Bronchial epithelial cell (primary cell): ENCODE results near the gene DSCAM. TPM values are rescaled to one million over a fixed set of nuclear protein-coding genes. Genes with fewer than 3 reads are reported as not detected.

Experiments used
- DNase-seq: peaks from one replicate; pipeline ENCODE4 v3.0.0-alpha.2; 2010; ENCODE audit warnings: low read depth
- FAIRE-seq: peaks from 2 replicates; lab custom pipeline; 2011; peaks lifted over from hg19 to GRCh38; lab: Jason Lieb, UNC
- H3K27me3 ChIP-seq: 2 replicates; pipeline ENCODE4 v1.5.1; 2011; ENCODE audit warnings: low read length; ENCODE audit not compliant: control insufficient read depth, insufficient read depth
- H3K36me3 ChIP-seq: 2 replicates; pipeline ENCODE4 v1.5.1; 2011; ENCODE audit warnings: low read length; ENCODE audit not compliant: control insufficient read depth, insufficient read depth
- H3K4me3 ChIP-seq: 2 replicates; pipeline ENCODE4 v1.5.1; 2011; ENCODE audit warnings: mild to moderate bottlenecking, low read depth, low read length, control low read depth
- total RNA-seq: library from RNA; depleted of rRNA; stranded (reverse); fragments of >200 nt; gene quantifications from 2 replicates; pipeline ENCODE4 v1.2.1, GENCODE V29; 2014
- TF ChIP-seq, protein P1 (sequence below): IDR thresholded peaks from 2 replicates; pipeline ENCODE4 v1.5.1; 2011; ENCODE audit warnings: mild to moderate bottlenecking, moderate library complexity, low read length, control low read depth, inconsistent platforms; ENCODE audit not compliant: insufficient read depth, severe bottlenecking

The DSCAM gene
- total RNA-seq, 1 donor from 2014 or later: 0.53 TPM

DNA sequence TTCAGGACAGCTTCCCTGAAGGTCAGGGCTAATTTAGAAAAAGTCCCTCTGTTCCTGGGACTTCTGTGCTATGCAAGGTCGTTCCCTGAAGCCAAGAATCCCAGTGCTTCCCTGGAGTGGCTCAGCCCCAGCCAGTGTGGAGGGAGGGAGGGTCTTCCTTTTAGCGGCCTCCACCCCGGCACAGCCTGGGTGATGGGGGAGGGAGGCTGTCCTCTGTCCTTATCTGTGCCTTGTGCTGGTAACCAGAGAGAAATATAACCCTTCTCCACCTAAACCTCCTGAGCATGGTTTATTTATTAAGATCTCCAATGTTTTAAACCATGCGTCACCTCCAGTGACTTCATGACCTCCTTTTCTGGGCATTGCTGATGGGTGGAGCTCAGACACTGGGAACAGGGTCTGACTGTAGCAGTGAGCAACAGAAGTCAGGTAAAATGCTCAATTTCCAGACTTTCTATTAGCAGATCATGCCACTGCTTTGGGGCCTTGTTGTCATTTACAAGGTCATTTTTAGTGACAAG, 157.1 kb downstream of the DSCAM start:
- Histone ChIP-seq H3K27me3 (no peaks in the 10 kb centered on the region), H3K36me3 (no peaks in the 10 kb centered on the region), H3K4me3 (no peak overlapping the region)
- FAIRE-seq (no peak), DNase-seq (no peak)
- TF ChIP-seq, protein P1, sequence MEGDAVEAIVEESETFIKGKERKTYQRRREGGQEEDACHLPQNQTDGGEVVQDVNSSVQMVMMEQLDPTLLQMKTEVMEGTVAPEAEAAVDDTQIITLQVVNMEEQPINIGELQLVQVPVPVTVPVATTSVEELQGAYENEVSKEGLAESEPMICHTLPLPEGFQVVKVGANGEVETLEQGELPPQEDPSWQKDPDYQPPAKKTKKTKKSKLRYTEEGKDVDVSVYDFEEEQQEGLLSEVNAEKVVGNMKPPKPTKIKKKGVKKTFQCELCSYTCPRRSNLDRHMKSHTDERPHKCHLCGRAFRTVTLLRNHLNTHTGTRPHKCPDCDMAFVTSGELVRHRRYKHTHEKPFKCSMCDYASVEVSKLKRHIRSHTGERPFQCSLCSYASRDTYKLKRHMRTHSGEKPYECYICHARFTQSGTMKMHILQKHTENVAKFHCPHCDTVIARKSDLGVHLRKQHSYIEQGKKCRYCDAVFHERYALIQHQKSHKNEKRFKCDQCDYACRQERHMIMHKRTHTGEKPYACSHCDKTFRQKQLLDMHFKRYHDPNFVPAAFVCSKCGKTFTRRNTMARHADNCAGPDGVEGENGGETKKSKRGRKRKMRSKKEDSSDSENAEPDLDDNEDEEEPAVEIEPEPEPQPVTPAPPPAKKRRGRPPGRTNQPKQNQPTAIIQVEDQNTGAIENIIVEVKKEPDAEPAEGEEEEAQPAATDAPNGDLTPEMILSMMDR: no peak

DNA sequence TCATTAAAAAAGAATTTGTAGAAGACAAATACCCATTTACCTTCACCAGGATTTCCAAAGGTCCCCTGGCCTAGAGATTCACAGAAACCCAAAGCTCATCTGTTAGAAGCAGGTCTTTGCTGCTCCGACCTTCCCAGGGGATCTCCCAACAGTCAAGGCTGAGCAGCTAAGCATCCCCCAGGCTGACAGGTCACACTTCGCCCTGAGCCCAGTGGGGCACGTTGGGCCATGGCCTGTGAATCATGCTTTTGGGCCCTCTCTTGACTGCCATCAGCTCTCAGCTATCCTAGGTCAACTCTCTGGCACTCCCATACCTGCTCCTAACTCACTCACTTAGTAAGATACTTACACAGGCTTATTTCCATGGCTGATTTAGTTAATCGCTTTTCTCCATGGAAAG, 157.7 kb downstream of the DSCAM start:
- TF ChIP-seq, protein P1: no peak
- DNase-seq (no peak), FAIRE-seq (peak; percentile 79)
- Histone ChIP-seq H3K4me3 (no peak overlapping the region), H3K27me3 (no peaks in the 10 kb centered on the region), H3K36me3 (no peaks in the 10 kb centered on the region)

DNA sequence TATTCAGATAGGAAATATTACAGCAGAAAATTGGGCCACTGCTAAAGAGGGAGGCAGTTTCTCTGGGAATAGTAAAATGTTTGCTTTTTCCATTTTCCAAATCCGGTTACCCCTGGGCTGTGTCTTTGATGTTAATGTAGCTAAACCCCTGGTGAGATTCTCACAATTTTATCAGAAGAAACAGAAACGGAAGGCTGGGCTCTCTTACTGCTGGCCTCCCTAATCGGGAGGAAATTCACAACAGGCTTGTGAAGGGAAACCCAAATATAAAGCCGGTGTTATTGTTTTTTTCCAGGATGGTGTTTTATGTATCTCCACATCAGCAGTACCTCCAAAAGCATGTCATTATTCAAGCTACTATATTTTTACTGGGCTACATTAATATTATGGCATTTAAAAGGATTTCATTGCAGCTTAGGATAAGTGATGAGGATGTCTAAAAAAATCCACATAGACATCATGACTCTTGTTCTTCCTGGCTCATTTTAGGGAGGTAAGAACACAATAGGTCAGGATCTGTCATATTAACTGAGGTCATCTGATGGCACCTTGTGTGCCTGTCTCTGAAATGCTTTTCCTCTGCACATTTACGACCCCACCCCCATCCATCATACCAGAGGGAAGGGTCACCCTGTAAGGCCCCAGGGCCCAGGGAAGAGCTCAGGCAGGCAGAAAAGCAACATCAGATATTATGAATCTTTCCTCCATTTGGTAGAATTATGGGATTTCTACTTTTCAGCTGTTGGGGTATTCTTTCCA, 158.7 kb downstream of the DSCAM start:
- FAIRE-seq (no peak), DNase-seq (no peak)
- TF ChIP-seq, protein P1: no peak
- Histone ChIP-seq H3K36me3 (no peaks in the 10 kb centered on the region), H3K27me3 (no peaks in the 10 kb centered on the region), H3K4me3 (no peak overlapping the region)

DNA sequence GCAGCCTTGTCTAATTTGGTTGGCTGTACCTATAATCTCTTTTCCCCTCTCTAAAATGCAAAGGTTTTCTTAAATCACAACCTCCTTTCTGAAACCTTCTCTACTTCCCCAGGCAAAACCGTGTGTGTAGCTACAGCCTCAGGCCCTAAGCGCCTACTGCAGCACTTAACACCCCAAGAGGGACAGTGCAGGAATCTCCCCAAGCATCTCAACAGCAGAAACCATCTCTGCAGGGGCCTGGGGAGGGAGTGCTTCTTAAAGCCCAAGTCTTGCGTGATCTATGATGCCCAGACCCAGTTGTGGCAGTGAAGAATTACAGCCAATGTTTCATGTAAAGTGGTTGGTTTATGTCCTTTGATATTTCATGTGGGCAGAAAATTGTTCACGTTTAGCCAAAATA, 159.3 kb downstream of the DSCAM start:
- DNase-seq (no peak), FAIRE-seq (no peak)
- TF ChIP-seq, protein P1: no peak
- H3K36me3 ChIP-seq: no peaks in the 10 kb centered on the region
- H3K27me3 ChIP-seq: no peaks in the 10 kb centered on the region
- no peak overlapping the region for H3K4me3 ChIP-seq

DNA sequence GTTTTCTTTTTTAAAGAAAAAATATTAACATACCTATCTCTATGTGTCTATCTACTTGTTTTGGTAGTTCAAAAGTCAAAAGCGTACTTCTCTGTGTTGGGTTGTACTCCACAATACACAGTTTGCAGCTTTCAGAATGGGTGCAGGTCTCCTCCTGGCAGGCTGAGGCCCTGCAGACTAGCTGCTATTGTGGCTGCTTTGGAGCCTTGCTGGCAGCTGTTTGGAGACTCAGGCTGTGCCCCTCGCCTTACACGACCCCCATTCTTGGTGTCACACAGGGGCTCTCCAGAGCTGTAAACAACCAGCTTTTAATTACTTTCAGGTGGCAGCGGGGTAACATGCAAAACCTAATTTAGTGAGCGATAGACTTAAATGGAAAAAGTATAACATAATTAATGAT, 160.4 kb downstream of the DSCAM start:
- Histone ChIP-seq H3K27me3 (no peaks in the 10 kb centered on the region), H3K4me3 (no peak overlapping the region), H3K36me3 (no peaks in the 10 kb centered on the region)
- FAIRE-seq (no peak), DNase-seq (no peak)
- TF ChIP-seq, protein P1: no peak

DNA sequence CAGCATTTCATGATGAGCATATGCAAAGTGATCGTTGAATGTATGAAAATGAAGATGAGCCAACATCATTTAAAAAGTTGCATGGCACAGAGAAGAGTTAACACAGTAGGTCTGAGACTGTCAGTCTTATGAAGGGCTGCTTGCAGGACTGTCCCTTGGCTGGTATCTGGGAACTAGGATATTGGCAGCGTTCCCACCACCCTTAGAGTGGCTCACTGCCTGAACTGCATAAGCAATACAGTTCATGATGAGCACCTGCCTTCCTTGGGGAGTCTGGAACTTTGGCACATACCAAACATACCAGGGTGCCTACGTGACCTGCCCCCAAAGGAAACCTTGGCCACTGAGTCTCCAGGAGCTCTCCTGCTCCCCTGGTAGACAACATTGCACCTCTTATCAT, 161.8 kb downstream of the DSCAM start:
- no peaks in the 10 kb centered on the region for H3K27me3 ChIP-seq
- TF ChIP-seq, protein P1: no peak
- DNase-seq: peak; percentile 18

More for the DNA sequence above, 161.8 kb downstream of the DSCAM start:
- peak; percentile 43 for FAIRE-seq
- Histone ChIP-seq H3K36me3 (no peaks in the 10 kb centered on the region), H3K4me3 (no peak overlapping the region)
